Activated naive CD4-positive, alpha-beta T cell treated with anti-CD3 and anti-CD28 coated beads, Interleukin-2, amount 10 ng/mL, durations not matched to agents 7 days and 5 days (primary cell): ENCODE data around the gene ITGB5.

Experiments used
- CTCF ChIA-PET: fragments of 350-600 bp; sonication (Branson Sonifier 250); formaldehyde crosslinking; loops from one replicate; lab custom pipeline; 2021; ENCODE audit warnings: antibody characterized with exemption; lab: Charles Lee
- DNase-seq: peaks from one replicate; pipeline ENCODE4 v3.0.0-alpha.2; 2020
- H3K27ac Mint-ChIP-seq: one replicate; pipeline ENCODE4 v1.8.0; 2021; ENCODE audit warnings: mild to moderate bottlenecking, moderate library complexity, mixed read lengths
- H3K27me3 Mint-ChIP-seq: one replicate; pipeline ENCODE4 v1.8.0; 2021; ENCODE audit warnings: mild to moderate bottlenecking, mixed read lengths
- H3K36me3 Mint-ChIP-seq: one replicate; pipeline ENCODE4 v1.8.0; 2021; ENCODE audit warnings: mixed read lengths
- H3K4me1 Mint-ChIP-seq: one replicate; pipeline ENCODE4 v1.8.0; 2021; ENCODE audit warnings: mixed read lengths
- H3K4me3 Mint-ChIP-seq: one replicate; pipeline ENCODE4 v1.8.0; 2021; ENCODE audit warnings: mild to moderate bottlenecking, moderate library complexity, mixed read lengths
- H3K9me3 Mint-ChIP-seq: one replicate; pipeline ENCODE4 v1.8.0; 2021; ENCODE audit warnings: mixed read lengths

ITGB5 gene

DNA sequence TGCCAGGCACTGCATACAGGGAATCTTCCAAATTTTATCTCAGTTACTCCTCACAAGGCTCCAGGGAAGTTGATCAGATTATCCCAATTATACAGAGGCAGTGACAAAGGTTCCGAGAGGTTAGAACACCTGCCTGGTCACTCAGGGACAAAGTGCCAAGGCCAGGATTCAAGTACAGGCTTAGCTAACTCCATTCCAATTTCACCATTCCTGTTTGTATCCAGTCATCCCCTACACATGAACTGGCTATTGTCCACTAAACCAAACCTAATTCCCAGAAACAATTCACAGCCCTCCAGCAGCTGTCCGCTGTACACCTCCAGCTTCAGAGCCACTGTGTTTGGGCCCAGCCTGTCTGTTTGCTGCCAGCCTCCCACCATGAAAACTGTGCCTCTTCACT, 31.4 kb upstream of the ITGB5 start:
- Mint-ChIP-seq H3K27ac (no peak overlapping the region), H3K4me3 (no peak overlapping the region), H3K27me3 (peaks cover 36% of the 10 kb centered on the region), H3K36me3 (no peaks in the 10 kb centered on the region), H3K9me3 (no peaks in the 10 kb centered on the region), H3K4me1 (no peaks in the 10 kb centered on the region)
- CTCF ChIA-PET = interaction anchor here (1.5 kb wide), 1 partner anchor 12 kb away, joined by 5 read pairs; no protein-coding TSS in a partner anchor
- DNase-seq = no peak

GRCh38 chr3:124916837-124917409, 29.8 kb upstream of the ITGB5 start:
- no peak for DNase-seq
- Mint-ChIP-seq H3K36me3 (no peaks in the 10 kb centered on the region), H3K4me1 (no peaks in the 10 kb centered on the region), H3K4me3 (no peak overlapping the region), H3K27me3 (peaks cover 30% of the 10 kb centered on the region), H3K9me3 (no peaks in the 10 kb centered on the region), H3K27ac (no peak overlapping the region)
- CTCF ChIA-PET = interaction anchor here (1.5 kb wide), 1 partner anchor 10 kb away, joined by 5 read pairs; no protein-coding TSS in a partner anchor

GRCh38 chr3:124915254-124915653, 28.1 kb upstream of the ITGB5 start:
- Mint-ChIP-seq H3K4me1 (no peaks in the 10 kb centered on the region), H3K36me3 (no peaks in the 10 kb centered on the region), H3K27ac (no peak overlapping the region), H3K27me3 (peaks cover 26% of the 10 kb centered on the region), H3K4me3 (no peak overlapping the region), H3K9me3 (no peaks in the 10 kb centered on the region)
- CTCF ChIA-PET = interaction anchor here (0.7 kb wide), 1 partner anchor 13 kb away, joined by 3 read pairs; no protein-coding TSS in a partner anchor
- no peak for DNase-seq

GRCh38 chr3:124907957-124908356, 20.8 kb upstream of the ITGB5 start:
- Mint-ChIP-seq H3K27ac (no peak overlapping the region), H3K4me3 (no peak overlapping the region), H3K36me3 (no peaks in the 10 kb centered on the region), H3K9me3 (no peaks in the 10 kb centered on the region), H3K27me3 (peaks cover 59% of the 10 kb centered on the region), H3K4me1 (no peaks in the 10 kb centered on the region)
- CTCF ChIA-PET = no interaction called here
- no peak for DNase-seq

GRCh38 chr3:124904835-124905492, 17.8 kb upstream of the ITGB5 start:
- H3K36me3 Mint-ChIP-seq = no peaks in the 10 kb centered on the region
- no peak for DNase-seq
- H3K4me1 Mint-ChIP-seq = peaks cover 2% of the 10 kb centered on the region
- CTCF ChIA-PET = interaction anchor here (1.0 to 4.2 kb wide), 2 partner anchors 16 to 143 kb away, joined by 3 to 159 read pairs; no protein-coding TSS in a partner anchor
- no peak overlapping the region for H3K27ac Mint-ChIP-seq
- H3K9me3 Mint-ChIP-seq = no peaks in the 10 kb centered on the region
- H3K27me3 Mint-ChIP-seq = peaks cover 53% of the 10 kb centered on the region
- H3K4me3 Mint-ChIP-seq = no peak overlapping the region

DNA sequence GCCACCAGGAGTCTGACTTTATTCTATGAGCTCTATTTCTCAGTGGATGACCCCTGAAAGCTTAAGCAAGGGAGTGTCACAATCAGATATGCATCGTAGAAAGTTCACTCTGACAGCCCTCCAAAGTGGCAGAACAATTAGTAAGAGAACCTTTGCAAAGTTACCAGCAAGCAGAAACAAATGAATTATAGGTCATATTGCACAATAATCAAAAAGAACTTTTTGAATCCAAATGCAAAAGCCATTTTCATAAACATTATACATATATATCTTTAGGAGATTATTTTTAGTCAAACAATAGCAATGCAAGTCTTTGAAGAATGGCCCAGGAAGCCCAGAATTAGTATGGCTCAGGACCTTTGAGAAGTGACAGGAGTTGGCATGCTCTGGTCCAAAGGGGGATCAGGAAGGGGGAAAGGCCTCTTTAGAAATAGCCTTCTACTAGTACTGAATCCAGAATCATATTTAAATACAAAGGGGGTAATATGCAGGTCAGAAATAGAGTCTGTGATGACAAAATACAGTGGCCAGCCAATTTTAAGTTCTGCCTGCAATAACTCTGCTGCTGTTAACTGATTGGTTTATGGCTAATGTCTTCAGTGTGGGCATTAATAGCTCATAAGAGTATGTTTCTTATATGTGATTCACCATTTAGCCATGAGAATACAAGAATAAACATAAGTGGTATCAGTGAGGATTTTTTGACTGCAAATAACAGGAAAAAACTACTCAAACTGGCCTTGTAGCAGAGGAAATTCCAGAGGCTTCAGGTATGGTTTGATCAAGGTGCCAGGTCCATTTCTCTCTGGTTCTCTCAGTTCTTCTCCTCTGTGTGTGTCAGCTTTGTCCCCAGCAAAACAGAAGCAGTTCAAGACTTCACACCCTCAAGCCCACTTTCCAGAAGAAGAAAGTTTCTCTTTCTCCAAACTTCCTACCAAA, 17.0 kb upstream of the ITGB5 start:
- H3K9me3 Mint-ChIP-seq = no peaks in the 10 kb centered on the region
- H3K36me3 Mint-ChIP-seq = no peaks in the 10 kb centered on the region
- H3K27ac Mint-ChIP-seq = no peak overlapping the region
- peaks cover 2% of the 10 kb centered on the region for H3K4me1 Mint-ChIP-seq
- CTCF ChIA-PET = interaction anchor here (0.8 to 4.2 kb wide), 4 partner anchors 16 to 142 kb away, joined by 3 to 159 read pairs (median 10); no protein-coding TSS in a partner anchor
- H3K4me3 Mint-ChIP-seq = no peak overlapping the region
- H3K27me3 Mint-ChIP-seq = peaks cover 52% of the 10 kb centered on the region
- DNase-seq = no peak

- H3K9me3 Mint-ChIP-seq = no peaks in the 10 kb centered on the region
- H3K4me1 Mint-ChIP-seq = peaks cover 2% of the 10 kb centered on the region
- DNase-seq = no peak
- no peaks in the 10 kb centered on the region for H3K36me3 Mint-ChIP-seq
- no peak overlapping the region for H3K27ac Mint-ChIP-seq
- no peak overlapping the region for H3K4me3 Mint-ChIP-seq
- CTCF ChIA-PET = no interaction called here
- peaks cover 16% of the 10 kb centered on the region for H3K27me3 Mint-ChIP-seq
These were observed 9.8 kb upstream of the ITGB5 start for GRCh38 chr3:124896824-124897526.

DNA sequence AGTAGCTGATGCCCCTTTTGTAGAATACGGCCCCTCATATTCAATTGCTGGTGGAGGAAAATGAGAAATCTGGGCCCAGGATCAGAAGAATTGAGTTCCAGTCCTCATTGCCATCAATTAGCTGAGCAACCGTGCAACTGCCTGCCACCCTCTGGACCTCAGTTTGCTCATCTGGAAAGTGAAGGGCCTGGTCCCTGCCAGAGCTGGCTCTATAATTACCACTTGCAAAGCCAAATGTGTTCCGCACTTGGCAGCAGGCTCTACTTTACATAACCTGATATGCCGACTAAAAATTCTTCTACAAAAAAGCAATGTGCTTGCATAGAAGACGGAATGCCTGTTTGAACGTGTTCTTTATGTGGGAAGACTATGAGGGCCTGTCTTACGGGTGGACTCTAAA, 8.6 kb upstream of the ITGB5 start:
- Mint-ChIP-seq H3K4me1 (peaks cover under 1% of the 10 kb centered on the region), H3K27ac (no peak overlapping the region), H3K9me3 (no peaks in the 10 kb centered on the region), H3K27me3 (peaks cover 16% of the 10 kb centered on the region), H3K36me3 (no peaks in the 10 kb centered on the region), H3K4me3 (no peak overlapping the region)
- CTCF ChIA-PET = interaction anchor here (0.6 to 0.9 kb wide), 2 partner anchors 134 to 149 kb away, joined by 3 read pairs; no protein-coding TSS in a partner anchor
- no peak for DNase-seq

- H3K9me3 Mint-ChIP-seq = no peaks in the 10 kb centered on the region
- H3K4me1 Mint-ChIP-seq = no peaks in the 10 kb centered on the region
- no peak overlapping the region for H3K27ac Mint-ChIP-seq
- no peak for DNase-seq
- CTCF ChIA-PET = no interaction called here
- no peak overlapping the region for H3K4me3 Mint-ChIP-seq
- peaks cover 37% of the 10 kb centered on the region for H3K27me3 Mint-ChIP-seq
- no peaks in the 10 kb centered on the region for H3K36me3 Mint-ChIP-seq
These were observed 6.4 kb upstream of the ITGB5 start for GRCh38 chr3:124893526-124893925.

DNA sequence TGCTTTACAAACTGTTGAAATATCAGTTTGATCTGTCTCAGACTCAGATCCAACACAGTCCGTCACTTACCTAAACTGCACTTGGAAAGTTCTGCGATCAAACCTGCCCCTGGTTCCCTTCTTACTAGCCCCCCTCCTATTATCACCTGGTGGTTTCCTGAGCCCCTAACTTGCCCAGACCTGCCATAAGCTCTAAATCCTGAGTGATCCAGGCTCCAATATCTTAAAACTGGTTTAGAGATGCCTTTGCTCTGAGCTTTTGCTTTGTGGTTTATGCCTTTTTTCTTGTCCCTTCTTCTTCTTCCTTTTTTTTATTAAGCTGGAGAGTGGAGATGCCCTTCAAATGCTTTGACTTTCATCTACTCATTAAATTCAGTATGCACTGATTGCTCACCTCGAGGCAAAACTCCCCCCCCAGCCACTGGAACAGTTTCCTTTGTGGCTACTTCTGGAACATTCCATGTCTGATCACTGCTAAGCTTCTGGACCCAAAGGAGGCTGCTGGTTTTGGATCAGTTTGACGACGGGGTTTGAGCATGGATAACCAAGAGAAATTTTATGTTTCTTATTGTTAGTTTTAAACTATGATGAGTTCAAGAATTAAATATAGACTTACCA, 3.5 kb upstream of the ITGB5 start:
- no peak overlapping the region for H3K27ac Mint-ChIP-seq
- CTCF ChIA-PET = interaction anchor here (2.4 kb wide), 1 partner anchor 11 kb away, joined by 11 read pairs; no protein-coding TSS in a partner anchor

GRCh38 chr3:124888482-124889441, 1.6 kb upstream of the ITGB5 start:
- peak overlapping the region; percentile 5 for H3K4me3 Mint-ChIP-seq
- no peak for DNase-seq
- H3K36me3 Mint-ChIP-seq = peaks cover 3% of the 10 kb centered on the region
- H3K9me3 Mint-ChIP-seq = no peaks in the 10 kb centered on the region
- H3K27ac Mint-ChIP-seq = no peak overlapping the region
- H3K27me3 Mint-ChIP-seq = peaks cover 73% of the 10 kb centered on the region
- peaks cover 10% of the 10 kb centered on the region for H3K4me1 Mint-ChIP-seq
- CTCF ChIA-PET = interaction anchor here (1.1 to 1.3 kb wide), 2 partner anchors 12 to 16 kb away, joined by 3 read pairs; no protein-coding TSS in a partner anchor

More for the DNA sequence above, 3.5 kb upstream of the ITGB5 start:
- Mint-ChIP-seq H3K36me3 (peaks cover 3% of the 10 kb centered on the region), H3K4me3 (no peak overlapping the region), H3K4me1 (peaks cover 10% of the 10 kb centered on the region), H3K27me3 (peaks cover 58% of the 10 kb centered on the region), H3K9me3 (no peaks in the 10 kb centered on the region)
- no peak for DNase-seq

GRCh38 chr3:124887932-124888298, 750 bp upstream of the ITGB5 start:
- Mint-ChIP-seq H3K4me3 (peak overlapping the region; percentile 60), H3K27ac (no peak overlapping the region), H3K9me3 (no peaks in the 10 kb centered on the region), H3K36me3 (peaks cover 3% of the 10 kb centered on the region), H3K4me1 (peaks cover 10% of the 10 kb centered on the region), H3K27me3 (peaks cover 79% of the 10 kb centered on the region)
- no peak for DNase-seq
- CTCF ChIA-PET = interaction anchor here (1.3 kb wide), 1 partner anchor 16 kb away, joined by 3 read pairs; no protein-coding TSS in a partner anchor
